NT2/D1 (cell line): ENCODE data around the gene TBCCD1.

Experiments used
- SUZ12 ChIP-seq: IDR thresholded peaks from 2 replicates; pipeline ENCODE4 v1.6.1; 2011; ENCODE audit not compliant: insufficient read length, insufficient read depth; ENCODE audit errors: extremely low read depth
- YY1 ChIP-seq: IDR thresholded peaks from 2 replicates; pipeline ENCODE4 v1.6.1; 2011; ENCODE audit not compliant: insufficient read length, insufficient read depth
- ZNF274 ChIP-seq: IDR thresholded peaks from 2 replicates; pipeline ENCODE4 v1.6.1; 2011; ENCODE audit warnings: mild to moderate bottlenecking, low read depth, low read length

DNA sequence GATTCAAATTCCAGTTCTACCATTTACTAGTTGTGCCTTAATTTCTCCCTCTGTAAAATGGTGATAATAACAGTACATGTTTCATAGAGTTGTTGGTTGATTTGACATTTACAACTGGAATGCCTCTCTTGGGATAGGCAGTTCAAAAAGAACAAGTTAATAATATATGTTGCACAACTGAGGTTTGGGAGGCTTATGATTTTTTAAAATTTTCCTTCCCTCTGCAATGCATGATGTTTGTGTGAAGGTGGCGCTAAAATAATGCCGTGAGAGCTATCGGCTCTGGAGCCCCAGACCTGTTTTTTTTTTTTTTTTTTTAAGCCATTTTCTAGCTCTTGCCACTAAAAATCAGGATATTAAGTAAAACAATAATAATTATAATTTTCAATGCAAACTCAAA, 22.0 kb upstream of the TBCCD1 start:
- no peak for TF ChIP-seq ZNF274
- no peak for TF ChIP-seq SUZ12
- TF ChIP-seq YY1: no peak
